A549 (cell line): ENCODE results near the gene PKN2. TPM values are rescaled to one million over a fixed set of nuclear protein-coding genes. Genes with fewer than 3 reads are reported as not detected.

Experiments
- ATAC-seq, 2 experiments: fragments of 200-7000 bp in 1 of 2; fragments of >200 bp in 1 of 2; cut with Nextera tagmentation in 1 of 2; cut with Tn5 transposase in 1 of 2; 3 replicates each; pipeline versions ENCODE4 v1.8.0 to v1.9.1; 2018 to 2020; ENCODE audit warnings: mild to moderate bottlenecking in 1 of 2, moderate library complexity in 1 of 2
- CTCF ChIA-PET: fragments of 300-600 bp; sonication (Branson Sonifier 250); formaldehyde crosslinking; extraction: SDS; loops from one replicate; lab custom pipeline; 2021; ENCODE audit warnings: antibody characterized with exemption, inconsistent platforms; lab: Yijun Ruan, JAX
- POLR2A ChIA-PET: fragments of 350-600 bp; formaldehyde crosslinking; extraction: SDS; loops from one replicate; lab custom pipeline; 2021; ENCODE audit warnings: antibody characterized with exemption, inconsistent platforms; lab: Yijun Ruan, JAX
- DNase-seq, 2 experiments: peaks; one replicate each; pipeline versions ENCODE4 v3.0.0 to v3.0.0-alpha.2; 2011 to 2016; ENCODE audit warnings: low read depth in 1 of 2, low spot score in 1 of 2
- FAIRE-seq: peaks from 2 replicates; lab custom pipeline; 2011; peaks lifted over from hg19 to GRCh38; lab: Jason Lieb, UNC
- H3K27ac ChIP-seq, 2 experiments: fragments of >200 bp; sonication (Bioruptor Twin); formaldehyde crosslinking; 3 replicates each; pipeline ENCODE4 v1.5.1; 2016 to 2017
- H3K4me1 ChIP-seq: fragments of >200 bp; sonication (Bioruptor Twin); formaldehyde crosslinking; 3 replicates; pipeline ENCODE4 v1.6.1; 2016
- H3K4me2 ChIP-seq: fragments of >200 bp; sonication (Bioruptor Twin); formaldehyde crosslinking; 3 replicates; pipeline ENCODE4 v1.6.1; 2016
- H3K4me3 ChIP-seq: fragments of >200 bp; sonication (Bioruptor Twin); formaldehyde crosslinking; 3 replicates; pipeline ENCODE4 v1.5.1; 2016
- H3K9me3 ChIP-seq: fragments of >200 bp; sonication (Bioruptor Twin); formaldehyde crosslinking; 3 replicates; pipeline ENCODE4 v1.6.1; 2016
- CEBPB ChIP-seq, 2 experiments: fragments of >200 bp in 1 of 2; sonication (Bioruptor Twin) in 1 of 2; formaldehyde crosslinking in 1 of 2; IDR thresholded peaks; 2 replicates each; pipeline ENCODE4 v1.6.1; 2012 to 2016
- CHD2 ChIP-seq: fragments of 150-350 bp; IDR thresholded peaks from 2 replicates; pipeline ENCODE4 v1.6.1; 2014; ENCODE audit warnings: low read length; ENCODE audit not compliant: partially characterized antibody
- EP300 ChIP-seq, 2 experiments: fragments of >200 bp; sonication (Bioruptor Twin); formaldehyde crosslinking; IDR thresholded peaks; 2 replicates in 1 of 2; 3 replicates in 1 of 2; pipeline ENCODE4 v1.6.1; 2016 to 2017
- ESRRA ChIP-seq: fragments of 150-350 bp; IDR thresholded peaks from 2 replicates; pipeline ENCODE4 v1.6.1; 2014; ENCODE audit warnings: mild to moderate bottlenecking, low read length, borderline replicate concordance
- FOXS1 ChIP-seq: fragments of 250-450 bp; sonication (Bioruptor Pico); IDR thresholded peaks from 2 replicates; pipeline ENCODE4 v1.5.0; 2020; ENCODE audit warnings: mild to moderate bottlenecking, moderate library complexity
- HOXB13 ChIP-seq: fragments of 250-450 bp; sonication (Bioruptor Pico); IDR thresholded peaks from 2 replicates; pipeline ENCODE4 v1.5.0; 2020; ENCODE audit warnings: low read depth, mild to moderate bottlenecking, moderate library complexity
- HOXB5 ChIP-seq: fragments of 250-450 bp; sonication (Bioruptor Pico); IDR thresholded peaks from 2 replicates; pipeline ENCODE4 v1.5.0; 2020; ENCODE audit warnings: mild to moderate bottlenecking, moderate library complexity
- JUN ChIP-seq, 2 experiments: fragments of >200 bp; sonication (Bioruptor Twin); formaldehyde crosslinking; IDR thresholded peaks; 2 replicates in 1 of 2; 3 replicates in 1 of 2; pipeline ENCODE4 v1.6.1; 2016 to 2017
- KDM1A ChIP-seq: fragments of 200-600 bp; sonication (generic); IDR thresholded peaks from 2 replicates; pipeline ENCODE4 v1.6.1; 2016; ENCODE audit warnings: low read depth, mild to moderate bottlenecking
- KDM5A ChIP-seq: fragments of 200-600 bp; sonication (generic); IDR thresholded peaks from 2 replicates; pipeline ENCODE4 v1.6.1; 2016; ENCODE audit warnings: antibody characterized with exemption, mild to moderate bottlenecking
- MAFK ChIP-seq: fragments of 450-650 bp; IDR thresholded peaks from 2 replicates; pipeline ENCODE4 v1.6.1; 2014; ENCODE audit not compliant: partially characterized antibody
- NR3C1 ChIP-seq: fragments of >200 bp; sonication (Bioruptor Twin); formaldehyde crosslinking; IDR thresholded peaks from 3 replicates; pipeline ENCODE4 v1.6.1; 2017
- POLR2A ChIP-seq: IDR thresholded peaks from 2 replicates; pipeline ENCODE4 v1.6.1; 2012; ENCODE audit warnings: mild to moderate bottlenecking, low read length
- RFX5 ChIP-seq: fragments of 450-650 bp; IDR thresholded peaks from 2 replicates; pipeline ENCODE4 v1.7.1; 2014; ENCODE audit warnings: antibody characterized with exemption, mild to moderate bottlenecking, moderate library complexity
- RNF2 ChIP-seq: fragments of 200-600 bp; sonication (generic); IDR thresholded peaks from 2 replicates; pipeline ENCODE4 v1.6.1; 2016; ENCODE audit warnings: low read depth, mild to moderate bottlenecking, antibody characterized with exemption, moderate library complexity, borderline replicate concordance
- SMC3 ChIP-seq: fragments of >200 bp; sonication (Bioruptor Twin); formaldehyde crosslinking; IDR thresholded peaks from 3 replicates; pipeline ENCODE4 v1.6.1; 2018; ENCODE audit warnings: inconsistent platforms
- SREBF2 ChIP-seq: fragments of 450-650 bp; IDR thresholded peaks from 2 replicates; pipeline ENCODE4 v1.6.1; 2014; ENCODE audit warnings: mild to moderate bottlenecking, moderate library complexity
- ZC3H11A ChIP-seq: fragments of 450-650 bp; IDR thresholded peaks from 2 replicates; pipeline ENCODE4 v1.6.1; 2014; ENCODE audit warnings: antibody characterized with exemption, mild to moderate bottlenecking
- ZFP36 ChIP-seq: fragments of 450-650 bp; IDR thresholded peaks from 2 replicates; pipeline ENCODE4 v1.6.1; 2014; ENCODE audit warnings: borderline replicate concordance; ENCODE audit not compliant: partially characterized antibody
- WGBS: methylation state at CpG from one replicate; pipeline ENCODE4 v1.1.6; 2017; ENCODE audit errors: missing lambda C conversion rate; 5-methylcytosine and 5-hydroxymethylcytosine counted together
- polyA plus RNA-seq, 4 experiments: library from polyadenylated mRNA; depleted of rRNA in 3 of 4; stranded (reverse); fragments of >200 nt; fragmentation: RNase III in 1 of 4; extraction: RNeasy Plus Mini Kit Qiagen cat#74134 plus additional on column Dnase treatment in 1 of 4; gene quantifications; 2 replicates in 3 of 4; 3 replicates in 1 of 4; pipeline ENCODE4 v1.2.3, GENCODE V29; 2011 to 2017
- TF ChIP-seq, protein P1 (sequence below): fragments of 150-350 bp; IDR thresholded peaks from 2 replicates; pipeline ENCODE4 v1.6.1; 2014; ENCODE audit warnings: low read depth, mild to moderate bottlenecking, low read length
- TF ChIP-seq, protein P2 (sequence below): fragments of 250-450 bp; sonication (Bioruptor Pico); IDR thresholded peaks from 2 replicates; pipeline ENCODE4 v1.5.0; 2020; ENCODE audit warnings: low read depth, mild to moderate bottlenecking, moderate library complexity
- TF ChIP-seq, protein P3 (sequence below): fragments of 200-600 bp; sonication (generic); IDR thresholded peaks from 2 replicates; pipeline ENCODE4 v1.6.1; 2016; ENCODE audit warnings: antibody characterized with exemption, mild to moderate bottlenecking, moderate library complexity
- TF ChIP-seq, protein P4 (sequence below): IDR thresholded peaks from 2 replicates; pipeline ENCODE4 v1.6.1; 2012

PKN2 gene
- polyA plus RNA-seq, 2 of the 4 experiments (the other 2 are of a cell fraction), result 14.4 to 39.6 TPM

DNA sequence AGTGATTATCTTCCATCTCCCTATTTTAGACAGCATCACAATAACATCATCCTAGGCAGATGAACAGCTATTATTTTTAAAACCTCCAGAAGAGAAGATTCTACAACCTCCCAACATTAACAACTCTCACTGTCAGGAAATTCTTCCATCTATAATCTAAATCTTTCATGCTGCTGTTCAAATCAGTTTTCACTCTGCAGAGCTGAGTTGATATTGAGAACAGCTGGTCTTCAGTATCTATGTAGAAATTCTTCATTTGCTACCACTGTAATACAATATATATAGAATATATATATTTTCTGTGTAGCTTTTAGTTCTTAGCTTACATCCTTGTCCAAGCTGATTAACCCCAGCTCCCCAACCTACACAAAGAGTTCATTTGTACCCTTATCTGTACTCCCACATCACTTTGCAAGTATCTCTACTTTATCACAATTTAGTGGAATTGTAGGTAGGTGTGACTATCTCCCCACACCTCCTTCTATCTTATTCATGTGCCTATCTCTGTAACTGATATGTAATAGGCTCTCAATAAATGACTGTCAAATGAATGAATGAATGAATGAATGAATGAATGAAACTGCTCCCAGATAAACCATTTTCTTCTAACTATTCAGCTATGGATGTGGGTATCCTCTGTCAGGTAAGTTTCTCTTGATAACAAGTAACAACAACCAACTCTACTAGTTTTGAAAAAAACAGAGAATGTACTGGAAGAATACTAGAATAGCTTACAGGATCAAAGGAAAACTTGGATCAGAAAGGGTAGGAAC is 37.4 kb upstream of the PKN2 start (continued):
- TF ChIP-seq ZFP36 (no peak), ZC3H11A (no peak), KDM1A (no peak), HOXB13 (CRISPR knock-in tag) (no peak), HOXB5 (CRISPR knock-in tag) (no peak), CEBPB (IDR thresholded peaks at IDR 0.05) (no peak), CHD2 (no peak), MAFK (no peak)

DNA sequence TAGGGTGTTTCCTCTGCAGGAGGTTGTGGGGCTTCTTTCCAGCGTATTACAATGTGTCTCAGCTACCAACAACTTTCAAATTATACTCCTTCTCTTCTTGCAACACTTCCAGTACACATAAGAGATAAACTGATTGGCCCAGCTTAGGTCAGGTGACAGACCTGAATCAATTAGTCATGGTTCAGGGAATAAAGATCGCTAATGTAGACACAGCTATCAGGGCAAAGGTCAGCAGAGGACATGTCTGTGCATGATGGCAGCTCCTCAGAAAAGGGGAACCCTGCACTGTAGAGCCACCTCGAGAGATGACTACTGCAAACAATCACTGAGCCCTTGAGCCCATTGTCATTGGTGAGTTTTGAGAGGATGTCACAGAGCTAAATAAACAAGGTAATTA is 36.8 kb upstream of the PKN2 start:
- no peak for ATAC-seq
- Histone ChIP-seq H3K27ac (no peak overlapping the region), H3K4me1 (no peaks in the 10 kb centered on the region), H3K4me3 (no peak overlapping the region), H3K9me3 (no peaks in the 10 kb centered on the region), H3K4me2 (no peak overlapping the region)
- peak in 1 of 2 experiments; percentile 13 for DNase-seq
- 29% methylated on average over 3 of the region's 3 CpGs for WGBS
- ChIA-PET CTCF (interaction anchor here (0.8 to 1.9 kb wide), 3 partner anchors 10 to 230 kb away, joined by 3 to 7 read pairs (median 5); no protein-coding TSS in a partner anchor), POLR2A (no interaction called here)
- TF ChIP-seq, protein P1, sequence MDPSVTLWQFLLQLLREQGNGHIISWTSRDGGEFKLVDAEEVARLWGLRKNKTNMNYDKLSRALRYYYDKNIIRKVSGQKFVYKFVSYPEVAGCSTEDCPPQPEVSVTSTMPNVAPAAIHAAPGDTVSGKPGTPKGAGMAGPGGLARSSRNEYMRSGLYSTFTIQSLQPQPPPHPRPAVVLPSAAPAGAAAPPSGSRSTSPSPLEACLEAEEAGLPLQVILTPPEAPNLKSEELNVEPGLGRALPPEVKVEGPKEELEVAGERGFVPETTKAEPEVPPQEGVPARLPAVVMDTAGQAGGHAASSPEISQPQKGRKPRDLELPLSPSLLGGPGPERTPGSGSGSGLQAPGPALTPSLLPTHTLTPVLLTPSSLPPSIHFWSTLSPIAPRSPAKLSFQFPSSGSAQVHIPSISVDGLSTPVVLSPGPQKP, result no peak
- TF ChIP-seq FOXS1 (CRISPR knock-in tag) (no peak), POLR2A (no peak), RFX5 (no peak), RNF2 (no peak), HOXB13 (CRISPR knock-in tag) (no peak), JUN (IDR thresholded peaks at IDR 0.05) (no peak), KDM5A (no peak), NR3C1 (no peak)
- TF ChIP-seq, protein P2, sequence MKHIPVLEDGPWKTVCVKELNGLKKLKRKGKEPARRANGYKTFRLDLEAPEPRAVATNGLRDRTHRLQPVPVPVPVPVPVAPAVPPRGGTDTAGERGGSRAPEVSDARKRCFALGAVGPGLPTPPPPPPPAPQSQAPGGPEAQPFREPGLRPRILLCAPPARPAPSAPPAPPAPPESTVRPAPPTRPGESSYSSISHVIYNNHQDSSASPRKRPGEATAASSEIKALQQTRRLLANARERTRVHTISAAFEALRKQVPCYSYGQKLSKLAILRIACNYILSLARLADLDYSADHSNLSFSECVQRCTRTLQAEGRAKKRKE (CRISPR knock-in tag), result no peak
- TF ChIP-seq, protein P3, sequence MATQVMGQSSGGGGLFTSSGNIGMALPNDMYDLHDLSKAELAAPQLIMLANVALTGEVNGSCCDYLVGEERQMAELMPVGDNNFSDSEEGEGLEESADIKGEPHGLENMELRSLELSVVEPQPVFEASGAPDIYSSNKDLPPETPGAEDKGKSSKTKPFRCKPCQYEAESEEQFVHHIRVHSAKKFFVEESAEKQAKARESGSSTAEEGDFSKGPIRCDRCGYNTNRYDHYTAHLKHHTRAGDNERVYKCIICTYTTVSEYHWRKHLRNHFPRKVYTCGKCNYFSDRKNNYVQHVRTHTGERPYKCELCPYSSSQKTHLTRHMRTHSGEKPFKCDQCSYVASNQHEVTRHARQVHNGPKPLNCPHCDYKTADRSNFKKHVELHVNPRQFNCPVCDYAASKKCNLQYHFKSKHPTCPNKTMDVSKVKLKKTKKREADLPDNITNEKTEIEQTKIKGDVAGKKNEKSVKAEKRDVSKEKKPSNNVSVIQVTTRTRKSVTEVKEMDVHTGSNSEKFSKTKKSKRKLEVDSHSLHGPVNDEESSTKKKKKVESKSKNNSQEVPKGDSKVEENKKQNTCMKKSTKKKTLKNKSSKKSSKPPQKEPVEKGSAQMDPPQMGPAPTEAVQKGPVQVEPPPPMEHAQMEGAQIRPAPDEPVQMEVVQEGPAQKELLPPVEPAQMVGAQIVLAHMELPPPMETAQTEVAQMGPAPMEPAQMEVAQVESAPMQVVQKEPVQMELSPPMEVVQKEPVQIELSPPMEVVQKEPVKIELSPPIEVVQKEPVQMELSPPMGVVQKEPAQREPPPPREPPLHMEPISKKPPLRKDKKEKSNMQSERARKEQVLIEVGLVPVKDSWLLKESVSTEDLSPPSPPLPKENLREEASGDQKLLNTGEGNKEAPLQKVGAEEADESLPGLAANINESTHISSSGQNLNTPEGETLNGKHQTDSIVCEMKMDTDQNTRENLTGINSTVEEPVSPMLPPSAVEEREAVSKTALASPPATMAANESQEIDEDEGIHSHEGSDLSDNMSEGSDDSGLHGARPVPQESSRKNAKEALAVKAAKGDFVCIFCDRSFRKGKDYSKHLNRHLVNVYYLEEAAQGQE, result no peak
- FAIRE-seq, result no peak

DNA sequence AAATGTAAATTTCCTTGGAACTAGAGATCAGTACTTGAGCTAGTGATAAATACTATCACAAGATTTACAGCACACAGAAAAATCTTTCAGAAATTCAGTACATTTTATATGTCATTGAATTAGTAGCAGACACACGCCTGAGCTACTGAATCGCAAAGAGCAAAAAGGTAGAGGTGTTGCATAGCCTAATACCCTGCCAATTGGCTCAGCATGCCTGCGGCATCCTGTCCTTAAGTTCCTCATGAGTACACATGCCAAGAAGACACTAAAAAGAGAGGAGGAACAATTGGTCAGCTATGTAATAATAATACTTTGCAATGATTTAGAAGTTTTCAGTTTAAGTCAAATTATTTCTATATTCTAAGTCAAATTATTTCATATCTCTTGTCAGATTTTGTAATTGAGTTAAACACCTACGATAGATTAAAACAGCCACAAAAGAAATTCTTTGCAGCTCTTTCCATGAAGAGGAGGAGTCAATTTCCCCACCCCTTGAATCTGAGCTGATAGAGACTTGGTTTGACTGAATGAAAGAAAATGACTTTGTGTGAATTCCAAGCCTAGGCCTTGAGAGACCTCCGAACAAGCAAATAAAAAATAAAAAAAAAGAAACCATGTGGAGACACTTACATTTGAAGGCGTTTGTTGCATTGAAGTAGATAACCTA is 36.2 kb upstream of the PKN2 start:
- ChIA-PET POLR2A (no interaction called here), CTCF (interaction anchor here (0.6 to 1.9 kb wide), 4 partner anchors 10 to 348 kb away, joined by 3 to 7 read pairs (median 4); no protein-coding TSS in a partner anchor)
- Histone ChIP-seq H3K4me2 (no peak overlapping the region), H3K9me3 (no peaks in the 10 kb centered on the region), H3K27ac (no peak overlapping the region), H3K4me3 (no peak overlapping the region), H3K4me1 (no peaks in the 10 kb centered on the region)
- no peak for FAIRE-seq
- no peak for DNase-seq
- ATAC-seq, result no peak
- WGBS, result 80% methylated on average over 6 of the region's 6 CpGs
- TF ChIP-seq SREBF2 (no peak), SMC3 (no peak), EP300 (IDR thresholded peaks at IDR 0.05) (no peak), FOXS1 (CRISPR knock-in tag) (no peak), ESRRA (no peak)
- TF ChIP-seq, protein P4, sequence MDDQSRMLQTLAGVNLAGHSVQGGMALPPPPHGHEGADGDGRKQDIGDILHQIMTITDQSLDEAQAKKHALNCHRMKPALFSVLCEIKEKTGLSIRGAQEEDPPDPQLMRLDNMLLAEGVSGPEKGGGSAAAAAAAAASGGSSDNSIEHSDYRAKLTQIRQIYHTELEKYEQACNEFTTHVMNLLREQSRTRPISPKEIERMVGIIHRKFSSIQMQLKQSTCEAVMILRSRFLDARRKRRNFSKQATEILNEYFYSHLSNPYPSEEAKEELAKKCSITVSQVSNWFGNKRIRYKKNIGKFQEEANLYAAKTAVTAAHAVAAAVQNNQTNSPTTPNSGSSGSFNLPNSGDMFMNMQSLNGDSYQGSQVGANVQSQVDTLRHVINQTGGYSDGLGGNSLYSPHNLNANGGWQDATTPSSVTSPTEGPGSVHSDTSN, result no peak
